Activated T-helper 1 cell treated with Interleukin-2 at 50 U/mL for 16 hours (primary cell): Measurements from ENCODE around the gene XRCC4.
"Not testable (repeated sequence)": the region's sequence is repeated elsewhere in the genome, so short reads cannot be mapped to it uniquely, and the experiment has no call there.

Experiments used
- DNase-seq: peaks from one replicate; pipeline ENCODE4 v3.0.0-alpha.2; 2020; ENCODE audit warnings: low read depth

The XRCC4 gene

GRCh38 chr5:83076742-83077661 is at the start of gene XRCC4, which contains the start of gene TMEM167A:
TSS of gene XRCC4 (plus strand) at chr5:83077547. CDS start at chr5:83104920, 27,373 bp downstream.
TSS of gene TMEM167A (minus strand) at chr5:83077394. CDS start at chr5:83077323, 71 bp downstream.
- DNase-seq: peak; percentile 89

GRCh38 chr5:83029912-83030311 is 47.4 kb upstream of the XRCC4 start:
- no peak for DNase-seq

GRCh38 chr5:83031381-83031780 is 46.0 kb upstream of the XRCC4 start:
- no peak for DNase-seq

- no peak for DNase-seq
Measured at GRCh38 chr5:83034036-83034435, 43.3 kb upstream of the XRCC4 start.

GRCh38 chr5:83034528-83035207 is 42.7 kb upstream of the XRCC4 start:
- DNase-seq: no peak

DNA sequence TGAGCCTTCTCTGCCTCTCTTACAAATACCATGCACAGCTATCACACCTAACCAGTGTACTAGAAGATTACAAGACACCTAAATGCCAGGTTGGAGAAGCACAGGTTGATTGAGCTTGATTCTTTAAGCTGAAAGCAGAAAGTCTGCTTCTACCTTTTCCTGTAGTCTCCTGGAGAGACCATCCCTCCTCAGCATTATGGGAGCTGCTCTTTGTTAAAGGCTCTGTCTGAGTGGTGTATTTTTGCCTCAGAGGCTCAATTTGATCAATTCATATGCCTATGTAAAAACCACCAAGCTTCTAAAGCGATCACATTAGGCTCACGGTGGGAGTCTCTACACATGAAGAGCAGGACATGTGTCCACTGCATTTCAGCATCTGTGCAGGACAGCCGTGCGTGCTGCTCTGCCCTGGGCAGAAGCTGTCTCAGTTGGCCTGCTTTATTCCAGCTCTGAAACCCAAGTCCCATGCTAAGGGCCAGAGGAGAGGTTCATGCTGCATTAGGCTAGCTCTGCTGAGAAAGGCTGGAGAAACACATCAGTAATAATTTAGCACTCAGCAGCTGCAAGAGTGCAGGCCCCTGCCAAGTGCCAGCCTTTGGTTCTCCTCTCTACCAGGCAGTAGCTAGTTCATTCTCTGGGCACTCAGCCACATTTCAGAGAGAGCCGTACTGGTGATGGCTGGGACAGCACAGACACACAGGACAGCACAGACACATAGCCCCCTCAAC is 41.8 kb upstream of the XRCC4 start:
- no peak for DNase-seq

DNA sequence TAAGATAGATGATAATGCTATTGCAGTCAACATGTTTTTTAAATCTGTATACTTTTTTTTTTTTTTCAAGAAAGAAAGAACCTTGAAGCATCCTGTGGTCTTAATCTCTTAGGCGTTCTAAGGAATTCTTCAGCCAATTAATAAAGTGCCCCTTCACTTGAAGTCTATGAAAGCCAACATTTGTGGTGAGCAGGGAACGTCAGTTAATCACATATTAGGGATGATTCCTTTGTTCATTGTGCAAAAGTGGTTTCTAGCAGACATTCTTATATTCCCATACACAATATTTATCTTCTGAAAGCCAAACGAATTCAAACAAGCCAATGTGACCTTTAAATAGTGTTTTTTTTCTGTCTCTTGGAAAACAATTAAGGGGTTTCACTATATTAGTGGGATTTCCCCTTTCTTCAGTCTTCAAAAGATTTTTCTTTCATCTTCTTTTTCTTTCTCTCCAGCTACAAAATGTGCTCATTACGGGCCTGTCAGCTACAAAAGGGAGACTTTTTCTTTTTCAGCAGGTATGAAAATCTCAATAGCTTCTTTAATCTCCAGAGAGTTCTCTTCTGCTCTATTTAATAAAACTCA is 40.3 kb upstream of the XRCC4 start:
- DNase-seq: no peak

GRCh38 chr5:83038924-83039323 is 38.4 kb upstream of the XRCC4 start:
- no peak for DNase-seq

- no peak for DNase-seq
Measured at GRCh38 chr5:83042507-83042906, 34.8 kb upstream of the XRCC4 start.

DNA sequence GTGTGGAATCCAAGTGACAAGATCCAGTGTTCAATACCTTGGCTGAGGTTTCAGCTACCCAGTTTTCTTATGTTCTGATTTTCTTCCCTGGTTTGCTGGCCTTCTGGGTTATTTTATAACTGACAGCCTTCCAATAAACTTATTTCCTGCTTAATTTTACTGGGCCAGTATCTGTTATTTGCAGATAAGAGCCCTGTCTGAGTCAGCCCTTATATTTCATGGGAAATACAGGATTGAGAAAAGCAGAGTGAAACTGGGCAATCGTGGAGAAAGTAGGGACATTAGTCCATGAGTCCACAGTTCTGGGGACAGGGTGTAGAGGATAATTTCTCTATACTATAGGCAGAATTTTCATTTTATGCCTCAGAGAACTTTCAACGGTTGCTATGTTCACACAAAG is 32.4 kb upstream of the XRCC4 start:
- DNase-seq: no peak

- DNase-seq: no peak
Measured at GRCh38 chr5:83048277-83048676, 29.1 kb upstream of the XRCC4 start.

DNA sequence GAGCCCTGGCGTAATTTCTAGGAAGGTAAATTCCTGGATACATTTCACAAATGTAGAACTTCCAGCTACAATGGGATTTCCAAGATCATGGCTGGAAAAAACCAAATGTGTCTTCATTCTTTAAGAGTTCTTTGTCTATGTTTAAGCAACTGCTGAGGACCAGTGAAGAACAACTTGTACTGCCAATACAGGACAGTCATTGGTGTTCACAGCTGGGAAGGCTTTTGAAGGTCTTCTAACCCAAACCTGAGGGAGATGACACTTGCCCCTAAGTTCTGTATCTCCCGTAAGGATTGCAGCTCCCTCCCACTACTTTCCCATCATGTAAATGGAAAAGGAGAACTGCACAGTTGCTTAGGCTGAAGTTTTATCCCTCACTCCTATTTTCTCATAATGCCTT is 28.5 kb upstream of the XRCC4 start:
- DNase-seq: no peak

GRCh38 chr5:83049370-83049885 is 27.9 kb upstream of the XRCC4 start:
- DNase-seq: no peak

GRCh38 chr5:83050723-83051340 is 26.5 kb upstream of the XRCC4 start:
- DNase-seq: no peak

DNA sequence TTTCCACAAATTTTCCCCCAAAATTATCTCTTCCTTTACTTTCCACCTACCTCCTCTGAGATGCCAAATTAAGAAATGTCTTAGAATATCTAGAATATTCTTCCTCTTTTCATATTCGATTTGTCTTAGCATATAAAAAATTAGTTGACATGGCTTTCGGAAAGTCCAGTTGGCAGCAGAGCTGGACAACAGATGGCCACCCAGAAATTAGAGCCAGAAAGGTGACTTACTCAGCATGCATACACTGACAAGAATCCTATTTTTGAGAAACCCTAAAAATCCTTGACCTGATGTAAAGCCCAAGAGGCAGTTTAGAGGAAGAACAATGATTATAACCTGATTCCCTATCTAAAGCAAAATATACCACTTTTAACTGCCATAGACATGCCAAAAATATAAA is 22.2 kb upstream of the XRCC4 start:
- DNase-seq: no peak

DNA sequence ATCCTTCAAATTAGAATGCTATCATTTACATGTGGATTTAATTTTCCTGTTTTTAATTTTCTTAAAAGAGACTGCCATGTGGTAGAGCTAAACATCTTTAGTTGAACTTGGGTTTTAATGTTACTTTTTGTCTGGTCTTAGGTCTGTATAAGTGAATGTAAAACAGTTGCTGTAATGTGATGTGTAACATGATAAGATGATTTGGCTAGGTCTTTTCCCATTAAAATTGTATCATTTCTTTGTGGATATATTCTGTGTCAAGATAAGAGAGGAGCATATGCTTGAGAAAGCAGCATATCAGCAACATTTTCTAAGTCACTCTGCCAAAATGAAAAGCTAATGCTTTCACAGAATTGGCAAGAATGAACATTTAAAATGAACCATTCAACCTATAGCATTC is 18.6 kb upstream of the XRCC4 start:
- no peak for DNase-seq

DNA sequence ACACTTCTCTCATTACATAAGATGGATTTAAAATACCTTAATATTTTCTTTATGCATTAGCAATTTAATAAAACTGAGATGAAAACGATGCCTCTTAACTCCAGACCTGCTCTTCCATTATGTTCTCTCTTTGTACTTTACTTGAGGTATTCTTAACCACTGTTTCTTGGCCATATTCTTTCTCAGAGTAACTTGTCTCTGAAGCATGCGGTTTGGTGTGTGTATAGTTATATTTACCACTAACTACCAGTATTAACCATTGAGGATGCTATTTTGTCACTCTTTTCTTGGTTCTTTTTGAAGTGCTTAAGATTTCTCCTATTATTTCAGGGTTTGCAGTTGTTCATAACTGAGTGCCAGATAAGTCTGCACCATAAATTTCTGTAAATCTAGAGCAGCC is 18.0 kb upstream of the XRCC4 start:
- no peak for DNase-seq

- DNase-seq: no peak
Measured at GRCh38 chr5:83066548-83067110, 10.7 kb upstream of the XRCC4 start.

- not testable (repeated sequence) for DNase-seq
Measured at GRCh38 chr5:83067377-83067776, 10.0 kb upstream of the XRCC4 start.

DNA sequence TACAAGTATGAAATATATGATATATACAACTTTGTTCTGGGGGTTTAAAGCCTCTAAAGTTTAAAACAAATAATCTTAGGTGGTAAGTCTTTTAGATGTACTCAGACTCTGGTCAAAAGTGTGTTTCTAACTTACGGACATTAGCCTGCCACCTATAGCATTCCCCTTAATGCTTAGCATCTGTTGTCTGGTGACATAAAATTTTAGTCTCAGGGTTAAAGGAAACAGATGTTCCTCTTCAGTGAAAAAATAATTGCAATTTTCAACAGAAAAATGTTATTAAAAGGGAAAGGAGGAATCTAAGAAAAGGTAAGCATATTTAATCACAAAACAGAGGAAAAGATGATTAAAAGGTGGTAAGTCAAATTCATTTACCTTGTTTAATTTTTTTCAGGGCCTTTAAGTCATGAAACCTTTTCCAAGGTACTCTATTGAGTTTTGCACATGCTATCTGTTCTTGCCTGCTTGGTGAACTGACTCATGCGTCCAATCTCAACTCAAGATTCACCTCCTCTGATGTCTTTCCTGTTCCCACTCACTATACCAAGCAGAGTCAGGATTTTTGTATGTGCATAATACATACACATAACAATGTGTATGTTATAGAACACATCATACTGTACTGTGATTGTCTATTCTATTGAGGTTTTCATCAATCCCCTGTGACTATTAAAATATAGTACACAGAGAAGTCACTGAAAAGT is 8.1 kb upstream of the XRCC4 start:
- DNase-seq: no peak
